HG03571 (cell line): ENCODE data around the gene LDLRAP1.
"Not testable (repeated sequence)": the region's sequence is repeated elsewhere in the genome, so short reads cannot be mapped to it uniquely, and the experiment has no call there.

Experiments used
- ATAC-seq: cut with Tn5 transposase; IDR thresholded peaks from one replicate; pipeline ENCODE4 v1.9.1; 2021; ENCODE audit not compliant: unreplicated experiment

LDLRAP1 gene

DNA sequence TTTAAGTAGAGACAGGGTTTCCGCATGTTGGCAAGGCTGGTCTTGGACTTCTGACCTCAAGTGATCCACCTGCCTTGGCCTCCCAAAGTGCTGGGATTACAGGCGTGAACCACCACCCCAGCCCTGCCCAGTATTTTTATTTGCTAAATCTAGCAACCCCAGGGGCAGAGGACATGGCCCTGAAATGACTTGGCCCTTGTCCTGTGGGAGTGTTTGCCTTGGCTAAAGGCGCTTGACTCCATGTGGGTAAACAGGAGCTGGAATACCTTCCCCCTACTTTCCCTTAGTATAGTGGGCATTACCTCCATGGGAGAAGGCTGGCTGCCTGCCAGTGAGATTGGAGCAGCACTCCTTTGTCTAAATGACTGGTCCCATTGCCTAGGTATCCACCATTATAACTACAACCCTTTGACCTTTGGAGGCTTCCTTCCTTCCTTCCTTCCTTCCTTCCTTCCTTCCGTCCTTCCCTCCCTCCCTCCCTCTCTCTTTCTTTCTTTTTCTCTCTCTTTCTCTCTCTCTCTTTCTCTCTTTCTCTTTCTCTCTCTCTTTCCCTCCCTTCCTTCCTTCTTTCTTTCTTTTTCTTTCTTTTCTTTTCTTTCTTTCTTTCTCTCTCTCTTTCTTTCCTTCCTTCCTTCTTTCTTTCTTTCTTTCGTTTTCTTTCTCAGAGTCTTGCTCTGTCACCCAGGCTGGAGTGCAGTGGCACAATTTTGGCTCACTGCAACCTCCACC lies 57.7 kb downstream of the LDLRAP1 start:
- ATAC-seq: not testable (repeated sequence)

GRCh38 chr1:25603779-25604538 lies 60.6 kb downstream of the LDLRAP1 start:
- not testable (repeated sequence) for ATAC-seq

DNA sequence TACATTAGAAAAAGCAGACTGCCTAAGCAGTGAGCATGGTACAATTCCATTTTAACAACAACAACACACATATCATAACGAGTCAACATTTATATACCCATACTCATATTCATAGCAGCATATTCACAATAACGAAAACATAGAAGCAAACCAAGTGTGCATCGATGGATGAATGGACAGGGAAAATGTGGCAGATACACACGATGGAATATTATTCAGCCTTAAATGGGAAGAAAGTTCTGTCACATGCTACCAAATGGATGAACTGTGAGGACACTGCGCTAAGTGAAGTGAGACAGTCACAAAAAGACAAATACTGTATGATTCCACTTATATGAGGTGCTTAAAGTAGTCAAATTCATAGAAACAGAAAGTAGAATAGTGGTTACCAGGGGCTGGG lies 63.7 kb downstream of the LDLRAP1 start:
- ATAC-seq: no peak

DNA sequence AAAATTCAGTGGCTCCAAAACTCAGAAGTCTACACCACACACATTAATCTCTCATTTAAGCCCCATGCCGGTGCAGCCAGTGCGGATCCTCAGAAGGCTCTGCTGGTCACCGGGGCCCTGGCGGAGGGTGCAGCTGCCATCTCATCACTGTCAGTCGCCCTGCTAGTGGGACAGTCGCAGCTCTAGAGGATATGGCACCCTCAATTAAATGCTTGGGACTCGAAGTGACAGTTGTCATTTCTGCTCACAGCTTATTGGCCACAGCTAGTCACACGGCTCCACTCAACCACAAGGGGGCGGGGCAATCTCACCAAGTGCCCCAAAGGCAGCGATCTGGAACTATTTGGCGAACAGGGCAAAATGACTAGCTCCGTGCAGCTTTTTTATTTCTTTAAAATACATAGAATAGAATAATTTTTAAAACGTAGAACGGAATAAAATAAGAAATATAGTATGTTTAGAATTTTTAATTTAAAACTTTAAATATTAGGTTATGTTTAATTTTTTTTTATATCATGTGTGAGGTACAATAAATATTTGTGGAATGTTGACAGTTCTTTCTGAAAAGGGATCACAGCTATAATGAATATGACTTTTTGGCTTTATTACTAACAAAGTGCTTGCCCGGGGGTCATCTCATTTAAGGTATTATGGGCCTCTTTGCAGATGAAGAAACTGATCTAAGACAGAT lies 65.2 kb downstream of the LDLRAP1 start:
- ATAC-seq: peak; percentile 65

- ATAC-seq: no peak
Measured at GRCh38 chr1:25609921-25610320, 66.5 kb downstream of the LDLRAP1 start.

- no peak for ATAC-seq
Measured at GRCh38 chr1:25610822-25611630, 67.6 kb downstream of the LDLRAP1 start.

- no peak for ATAC-seq
Measured at GRCh38 chr1:25611843-25612242, 68.4 kb downstream of the LDLRAP1 start.

- no peak for ATAC-seq
Measured at GRCh38 chr1:25612421-25612820, 69.0 kb downstream of the LDLRAP1 start.

DNA sequence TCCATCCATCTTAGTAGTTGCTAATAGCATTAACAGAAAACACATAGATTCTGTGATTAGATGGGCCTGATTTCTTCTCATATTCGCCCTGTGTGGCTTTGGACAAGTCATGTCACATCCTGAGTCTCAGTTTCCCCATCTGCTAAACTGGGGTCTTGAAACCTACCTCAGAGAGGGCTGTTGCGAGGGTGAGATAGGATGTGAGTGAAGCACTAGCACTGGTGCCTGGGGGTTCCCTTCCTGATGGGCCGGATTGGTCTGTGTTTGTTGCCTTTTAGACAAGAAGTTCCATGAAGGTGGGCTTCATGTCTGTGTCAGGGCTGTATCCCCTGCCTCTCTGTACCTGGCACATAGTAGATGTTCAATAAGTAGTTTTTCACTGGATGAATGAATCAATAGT lies 69.7 kb downstream of the LDLRAP1 start:
- no peak for ATAC-seq

DNA sequence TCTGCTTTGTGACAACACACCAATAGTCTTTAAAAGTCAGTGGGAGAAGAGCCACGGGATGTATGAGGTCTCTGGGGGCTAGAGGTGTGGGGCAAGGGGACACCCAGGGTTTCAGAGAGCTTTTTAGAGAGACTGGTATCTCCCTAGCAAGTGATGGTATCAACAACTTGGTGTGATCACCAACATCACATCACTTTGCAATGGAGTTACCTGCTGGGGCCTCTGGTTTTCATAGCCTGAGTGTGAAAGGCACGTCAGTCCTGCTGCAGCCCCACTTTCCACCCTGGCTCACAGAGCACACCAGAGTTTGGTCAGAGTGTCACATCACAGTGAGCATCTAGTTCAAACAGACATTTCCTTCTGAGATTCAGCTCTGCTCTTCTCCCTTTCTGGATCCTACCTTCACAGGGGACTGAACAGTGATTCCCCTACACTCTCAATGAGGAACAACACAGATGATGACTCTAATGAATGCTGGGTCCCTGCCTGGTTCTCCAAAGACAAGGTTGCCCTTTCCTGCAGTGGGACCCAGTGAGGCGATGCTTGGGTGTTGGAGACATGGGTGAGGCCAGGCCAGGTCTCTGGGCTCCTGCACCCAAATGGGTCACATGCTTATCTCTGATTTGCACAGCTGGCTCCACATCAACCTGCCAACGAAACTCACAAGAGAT lies 71.2 kb downstream of the LDLRAP1 start:
- no peak for ATAC-seq

- ATAC-seq: no peak
Measured at GRCh38 chr1:25615172-25615541, 71.8 kb downstream of the LDLRAP1 start.

DNA sequence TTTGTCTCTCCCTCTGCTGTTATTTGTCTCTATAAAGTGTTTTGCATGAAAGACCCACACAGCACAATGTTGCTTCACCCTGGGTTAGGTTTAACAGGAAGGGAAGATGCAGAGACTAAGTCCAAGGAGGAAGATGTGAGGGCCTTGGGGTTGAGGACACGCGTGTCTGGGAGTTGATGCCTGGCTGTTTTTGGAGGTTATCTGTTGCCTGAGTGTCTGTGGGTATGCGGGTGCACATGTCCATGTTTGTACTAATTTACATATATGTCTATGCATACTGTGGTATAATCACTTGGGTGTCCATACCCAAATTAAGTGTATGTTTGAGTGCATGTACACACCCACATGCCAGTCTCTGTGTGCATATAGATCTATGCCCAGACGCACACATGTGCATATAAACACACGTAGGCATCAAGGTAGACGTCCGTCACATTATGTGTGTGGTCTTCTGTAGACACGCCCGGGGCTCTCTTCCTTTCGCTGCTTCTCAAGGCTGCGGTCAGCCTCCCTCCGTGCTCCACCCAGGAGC lies 72.2 kb downstream of the LDLRAP1 start:
- peak; percentile 3 for ATAC-seq

GRCh38 chr1:25616095-25616986 lies 72.9 kb downstream of the LDLRAP1 start, which contains the start of gene MAN1C1:
Gene MAN1C1, plus strand, starts transcription at chr1:25616791. Its CDS starts 1,007 bp downstream, at chr1:25617798.
- ATAC-seq: peak; percentile 45

- no peak for ATAC-seq
Measured at GRCh38 chr1:25616987-25617624, 73.7 kb downstream of the LDLRAP1 start.

GRCh38 chr1:25617625-25618432 lies 74.4 kb downstream of the LDLRAP1 start:
- ATAC-seq: no peak

GRCh38 chr1:25618433-25618808 lies 75.0 kb downstream of the LDLRAP1 start:
- ATAC-seq: no peak
